Vagina (tissue), 2 donors: ENCODE data around the gene PRDM16. TPM values are rescaled to one million over a fixed set of nuclear protein-coding genes. Genes with fewer than 3 reads are reported as not detected.

Experiments used
- DNase-seq, 2 donors: peaks; one replicate each; pipeline ENCODE4 v3.0.0-alpha.2; 2017; ENCODE audit errors: extremely low spot score in 2 of 2
- H3K27ac ChIP-seq: fragments of 200-600 bp; sonication (generic); one replicate; pipeline ENCODE4 v1.5.1; 2019
- H3K27me3 ChIP-seq: fragments of 200-600 bp; sonication (generic); one replicate; pipeline ENCODE4 v1.5.1; 2019
- H3K36me3 ChIP-seq, 2 donors: fragments of 200-600 bp; sonication (generic); one replicate each; pipeline ENCODE4 v1.5.1; 2017 to 2019
- H3K4me1 ChIP-seq: fragments of 200-600 bp; sonication (generic); one replicate; pipeline ENCODE4 v1.5.1; 2019
- H3K4me3 ChIP-seq, 2 donors: fragments of 200-600 bp; sonication (generic); 1 replicate in 1 of 2; 2 replicates in 1 of 2; pipeline ENCODE4 v1.5.1; 2016 to 2019
- H3K9me3 ChIP-seq: fragments of 200-600 bp; sonication (generic); one replicate; pipeline ENCODE4 v1.5.1; 2019
- POLR2A ChIP-seq, 2 donors: fragments of 450-650 bp; IDR thresholded peaks; one replicate each; pipeline ENCODE4 v1.6.1; 2017; ENCODE audit warnings: antibody characterized with exemption in 2 of 2, mild to moderate bottlenecking in 2 of 2, moderate library complexity in 2 of 2
- POLR2AphosphoS5 ChIP-seq, 2 donors: sonication (generic); formaldehyde crosslinking; IDR thresholded peaks; one replicate each; pipeline ENCODE4 v1.9.0; 2017; ENCODE audit warnings: antibody characterized with exemption in 2 of 2, mild to moderate bottlenecking in 2 of 2, low read depth in 1 of 2; ENCODE audit not compliant: insufficient read depth in 1 of 2
- intact Hi-C: fragments of 100-400 bp; cut with DNase I; formaldehyde crosslinking; loops from one replicate; pipeline ENCODE4 v1.15.1; 2023
- total RNA-seq: library from RNA; depleted of rRNA; stranded (reverse); fragments of >200 nt; gene quantifications from one replicate; pipeline ENCODE4 v1.2.3, GENCODE V29; 2016
- TF ChIP-seq, protein P1 (sequence below), 3 experiments: fragments of 450-650 bp in 2 of 3; fragments of 200-600 bp in 1 of 3; sonication (generic) in 1 of 3; IDR thresholded peaks; one replicate each; pipeline ENCODE4 v1.5.1; 2017 to 2019; ENCODE audit warnings: antibody characterized with exemption in 3 of 3, mild to moderate bottlenecking in 2 of 3, moderate library complexity in 2 of 3

Gene PRDM16
- total RNA-seq, 1 donor from 2014 or later: 3.9 TPM

DNA sequence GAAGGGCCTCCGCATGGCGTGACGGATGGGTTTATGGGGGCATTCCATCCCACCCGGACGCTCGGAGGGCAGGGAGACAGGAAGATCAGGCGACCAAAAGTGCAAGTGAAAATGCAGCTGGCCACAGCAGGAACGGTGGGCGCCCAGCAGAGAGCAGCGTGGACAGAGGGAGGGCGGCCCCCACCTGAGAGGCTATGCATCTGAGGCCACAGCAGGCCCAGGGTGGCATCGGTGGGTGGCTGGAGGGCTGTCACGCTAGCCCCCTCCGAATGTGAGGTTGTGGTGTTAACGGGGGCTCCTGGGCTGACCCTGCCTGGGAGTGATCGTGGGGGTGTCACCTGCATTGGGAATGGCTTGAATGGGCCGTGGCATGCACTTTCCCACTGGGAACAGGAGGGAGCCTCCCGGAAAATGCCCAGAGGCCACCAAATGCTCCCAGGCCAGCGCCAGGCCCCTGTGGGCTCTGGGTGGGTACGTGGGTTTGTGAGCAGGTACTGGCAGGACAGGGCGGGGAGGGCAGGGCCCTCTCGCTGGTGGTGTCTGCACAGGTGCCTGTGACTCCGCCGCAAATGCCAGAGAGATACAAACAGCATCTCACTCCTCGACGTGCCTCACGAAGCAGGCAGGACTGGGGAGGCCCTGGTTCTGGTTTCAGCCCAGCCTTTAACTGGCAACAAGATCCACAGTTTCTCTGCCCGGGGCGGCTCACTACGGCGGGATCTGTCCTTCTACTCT lies 172.8 kb downstream of the PRDM16 start:
- Histone ChIP-seq H3K4me1 (no peaks in the 10 kb centered on the region), H3K9me3 (no peaks in the 10 kb centered on the region), H3K4me3 (no peak overlapping the region), H3K27me3 (no peaks in the 10 kb centered on the region), H3K36me3 (no peaks in the 10 kb centered on the region), H3K27ac (no peak overlapping the region)
- TF ChIP-seq POLR2AphosphoS5 (IDR thresholded peaks at IDR 0.05; ENCODE audit: insufficient read depth in 1 of 2, low read depth in 1 of 2) (no peak), POLR2A (IDR thresholded peaks at IDR 0.05) (no peak)
- TF ChIP-seq, protein P1, sequence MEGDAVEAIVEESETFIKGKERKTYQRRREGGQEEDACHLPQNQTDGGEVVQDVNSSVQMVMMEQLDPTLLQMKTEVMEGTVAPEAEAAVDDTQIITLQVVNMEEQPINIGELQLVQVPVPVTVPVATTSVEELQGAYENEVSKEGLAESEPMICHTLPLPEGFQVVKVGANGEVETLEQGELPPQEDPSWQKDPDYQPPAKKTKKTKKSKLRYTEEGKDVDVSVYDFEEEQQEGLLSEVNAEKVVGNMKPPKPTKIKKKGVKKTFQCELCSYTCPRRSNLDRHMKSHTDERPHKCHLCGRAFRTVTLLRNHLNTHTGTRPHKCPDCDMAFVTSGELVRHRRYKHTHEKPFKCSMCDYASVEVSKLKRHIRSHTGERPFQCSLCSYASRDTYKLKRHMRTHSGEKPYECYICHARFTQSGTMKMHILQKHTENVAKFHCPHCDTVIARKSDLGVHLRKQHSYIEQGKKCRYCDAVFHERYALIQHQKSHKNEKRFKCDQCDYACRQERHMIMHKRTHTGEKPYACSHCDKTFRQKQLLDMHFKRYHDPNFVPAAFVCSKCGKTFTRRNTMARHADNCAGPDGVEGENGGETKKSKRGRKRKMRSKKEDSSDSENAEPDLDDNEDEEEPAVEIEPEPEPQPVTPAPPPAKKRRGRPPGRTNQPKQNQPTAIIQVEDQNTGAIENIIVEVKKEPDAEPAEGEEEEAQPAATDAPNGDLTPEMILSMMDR (IDR thresholded peaks at IDR 0.05): no peak
- no peak for DNase-seq
- intact Hi-C loops: no loop called here

GRCh38 chr1:3242408-3243260 lies 173.6 kb downstream of the PRDM16 start:
- no peak for DNase-seq
- no peak overlapping the region for H3K4me3 ChIP-seq
- no peaks in the 10 kb centered on the region for H3K27me3 ChIP-seq
- H3K27ac ChIP-seq: no peak overlapping the region
- intact Hi-C loops: no loop called here
- H3K36me3 ChIP-seq: no peaks in the 10 kb centered on the region
- TF ChIP-seq, protein P1 (IDR thresholded peaks at IDR 0.05): no peak
- TF ChIP-seq POLR2AphosphoS5 (IDR thresholded peaks at IDR 0.05; ENCODE audit: insufficient read depth in 1 of 2, low read depth in 1 of 2) (no peak), POLR2A (IDR thresholded peaks at IDR 0.05) (no peak)
- H3K9me3 ChIP-seq: no peaks in the 10 kb centered on the region
- H3K4me1 ChIP-seq: no peaks in the 10 kb centered on the region

DNA sequence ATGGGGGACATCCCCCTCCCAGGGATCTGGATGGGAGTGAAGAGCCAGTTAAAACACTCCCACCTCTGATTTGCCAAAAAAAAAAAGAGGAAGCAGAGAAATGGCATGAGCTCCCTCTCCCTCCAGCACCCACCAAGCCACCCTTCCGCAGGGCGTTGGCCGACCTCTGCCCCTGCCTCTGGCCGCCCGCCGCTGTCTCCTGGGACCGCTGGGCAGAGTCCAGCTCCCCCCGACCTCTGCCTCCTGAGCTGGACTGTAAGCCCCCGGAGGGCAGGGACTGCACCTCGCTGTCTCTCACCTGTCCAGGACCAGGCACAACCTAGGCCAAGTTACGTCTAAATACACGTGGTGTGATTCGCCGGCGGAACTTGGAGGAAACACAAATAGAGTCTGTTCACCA lies 174.3 kb downstream of the PRDM16 start:
- intact Hi-C loops: no loop called here
- no peak for TF ChIP-seq POLR2AphosphoS5 (IDR thresholded peaks at IDR 0.05; ENCODE audit: insufficient read depth in 1 of 2, low read depth in 1 of 2)
- no peak for TF ChIP-seq POLR2A (IDR thresholded peaks at IDR 0.05)
- TF ChIP-seq, protein P1 (IDR thresholded peaks at IDR 0.05): no peak
- no peak for DNase-seq
- no peak overlapping the region for H3K4me3 ChIP-seq
- H3K36me3 ChIP-seq: no peaks in the 10 kb centered on the region
- H3K27me3 ChIP-seq: no peaks in the 10 kb centered on the region
- H3K27ac ChIP-seq: no peak overlapping the region
- no peaks in the 10 kb centered on the region for H3K9me3 ChIP-seq
- no peaks in the 10 kb centered on the region for H3K4me1 ChIP-seq

DNA sequence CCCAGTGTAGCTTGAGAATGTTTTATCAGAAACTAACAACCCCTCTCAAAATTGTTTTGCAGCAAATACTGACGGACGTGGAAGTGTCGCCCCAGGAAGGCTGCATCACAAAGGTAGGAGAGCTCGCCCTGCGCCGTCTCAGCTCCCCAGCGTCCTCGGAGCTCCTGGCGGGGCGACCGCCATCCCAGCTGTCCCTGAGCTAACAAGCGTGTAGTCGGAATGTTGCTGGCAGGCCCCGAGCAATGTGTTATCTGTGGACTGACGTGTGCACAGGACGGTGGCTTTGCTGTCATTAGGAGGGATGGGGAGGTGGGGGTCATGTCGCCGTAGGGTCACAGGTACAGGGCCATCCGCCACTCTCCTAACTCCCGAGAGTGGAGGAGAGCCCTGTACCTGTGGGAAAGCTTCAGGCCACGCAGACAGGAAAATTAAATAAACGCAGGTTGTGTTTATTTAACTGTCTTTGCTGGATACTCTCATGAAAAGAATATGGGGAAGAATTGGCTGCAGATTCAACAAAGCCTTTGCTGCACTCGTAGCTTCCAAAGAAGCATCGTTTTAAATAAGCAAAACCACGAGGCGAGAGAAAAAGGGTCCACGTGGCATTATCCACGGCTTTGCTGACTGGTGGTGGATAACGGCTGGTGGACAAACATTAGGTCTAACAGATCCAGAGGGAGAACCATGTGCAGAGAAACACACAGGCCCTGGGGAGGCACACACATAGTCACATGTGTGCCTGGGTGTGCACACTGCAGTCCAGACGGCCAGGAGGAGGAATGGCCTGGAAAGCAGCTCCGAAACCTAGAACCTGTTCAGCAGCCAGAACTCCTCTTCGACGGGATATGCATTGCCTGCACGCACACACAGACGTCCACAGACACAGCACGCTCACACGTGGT lies 175.3 kb downstream of the PRDM16 start:
- no peak overlapping the region for H3K4me3 ChIP-seq
- H3K36me3 ChIP-seq: no peaks in the 10 kb centered on the region
- DNase-seq: no peak
- TF ChIP-seq POLR2AphosphoS5 (IDR thresholded peaks at IDR 0.05; ENCODE audit: insufficient read depth in 1 of 2, low read depth in 1 of 2) (no peak), POLR2A (IDR thresholded peaks at IDR 0.05) (no peak)
- TF ChIP-seq, protein P1 (IDR thresholded peaks at IDR 0.05): no peak
- H3K4me1 ChIP-seq: no peaks in the 10 kb centered on the region
- intact Hi-C loops: no loop called here
- no peaks in the 10 kb centered on the region for H3K27me3 ChIP-seq
- H3K9me3 ChIP-seq: no peaks in the 10 kb centered on the region
- H3K27ac ChIP-seq: no peak overlapping the region
